ENCODE data around the gene CALHM1.

DNA sequence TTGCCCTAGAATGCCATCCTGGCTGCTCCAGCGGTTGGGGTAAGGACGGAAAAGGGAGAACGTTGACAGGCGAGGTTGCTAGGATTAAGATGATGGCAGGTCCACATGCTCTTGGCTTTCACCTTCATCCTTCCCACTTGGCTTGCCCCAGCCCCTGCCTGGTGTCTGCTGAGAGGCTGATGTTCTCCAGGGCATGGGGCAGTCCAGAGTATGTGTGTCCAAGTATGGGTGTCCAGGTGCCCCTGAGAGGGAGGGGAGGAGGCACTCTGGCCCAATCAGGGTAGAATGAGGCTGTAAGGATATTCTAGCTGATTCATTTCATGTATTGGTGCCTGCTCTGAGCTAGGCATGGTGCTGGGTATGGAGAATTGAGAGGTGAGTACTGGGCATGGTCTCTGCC, 47.4 kb upstream of the CALHM1 start:
- TF ChIP-seq, protein P1, sequence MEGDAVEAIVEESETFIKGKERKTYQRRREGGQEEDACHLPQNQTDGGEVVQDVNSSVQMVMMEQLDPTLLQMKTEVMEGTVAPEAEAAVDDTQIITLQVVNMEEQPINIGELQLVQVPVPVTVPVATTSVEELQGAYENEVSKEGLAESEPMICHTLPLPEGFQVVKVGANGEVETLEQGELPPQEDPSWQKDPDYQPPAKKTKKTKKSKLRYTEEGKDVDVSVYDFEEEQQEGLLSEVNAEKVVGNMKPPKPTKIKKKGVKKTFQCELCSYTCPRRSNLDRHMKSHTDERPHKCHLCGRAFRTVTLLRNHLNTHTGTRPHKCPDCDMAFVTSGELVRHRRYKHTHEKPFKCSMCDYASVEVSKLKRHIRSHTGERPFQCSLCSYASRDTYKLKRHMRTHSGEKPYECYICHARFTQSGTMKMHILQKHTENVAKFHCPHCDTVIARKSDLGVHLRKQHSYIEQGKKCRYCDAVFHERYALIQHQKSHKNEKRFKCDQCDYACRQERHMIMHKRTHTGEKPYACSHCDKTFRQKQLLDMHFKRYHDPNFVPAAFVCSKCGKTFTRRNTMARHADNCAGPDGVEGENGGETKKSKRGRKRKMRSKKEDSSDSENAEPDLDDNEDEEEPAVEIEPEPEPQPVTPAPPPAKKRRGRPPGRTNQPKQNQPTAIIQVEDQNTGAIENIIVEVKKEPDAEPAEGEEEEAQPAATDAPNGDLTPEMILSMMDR (IDR thresholded peaks at IDR 0.05; ENCODE audit: borderline replicate concordance, extremely low read depth, low read length, poor library complexity, severe bottlenecking): no peak
- no peak for TF ChIP-seq EZH2 (IDR thresholded peaks at IDR 0.05; ENCODE audit: borderline replicate concordance, low read depth, low read length, severe bottlenecking)

Data from DND-41 (cell line).